GM23248 (cell line): ENCODE results near the gene DIO1. TPM values are rescaled to one million over a fixed set of nuclear protein-coding genes. Genes with fewer than 3 reads are reported as not detected.

ENCODE experiments used
- DNase-seq: peaks from one replicate; pipeline ENCODE4 v3.0.0-alpha.2; 2015
- H2AFZ ChIP-seq: fragments of 200-600 bp; sonication (generic); 2 replicates; pipeline ENCODE4 v1.6.1; 2016; ENCODE audit warnings: antibody characterized with exemption
- H3F3A ChIP-seq: fragments of 200-600 bp; sonication (generic); 2 replicates; pipeline ENCODE4 v1.6.1; 2016; ENCODE audit warnings: mild to moderate bottlenecking, antibody characterized with exemption, mixed run types; ENCODE audit not compliant: insufficient read depth
- H3K27ac ChIP-seq: fragments of 200-600 bp; sonication (generic); 2 replicates; pipeline ENCODE4 v1.5.1; 2016; ENCODE audit warnings: mild to moderate bottlenecking
- H3K27me3 ChIP-seq: fragments of 200-600 bp; sonication (generic); replicated peaks from 2 replicates; pipeline ENCODE4 v1.6.1; 2016; ENCODE audit warnings: mild to moderate bottlenecking; ENCODE audit not compliant: insufficient read depth
- H3K36me3 ChIP-seq: fragments of 200-600 bp; sonication (generic); 2 replicates; pipeline ENCODE4 v1.6.1; 2016; ENCODE audit warnings: low read depth, mild to moderate bottlenecking
- H3K4me1 ChIP-seq: fragments of 200-600 bp; sonication (generic); 2 replicates; pipeline ENCODE4 v1.6.1; 2016; ENCODE audit warnings: mild to moderate bottlenecking; ENCODE audit not compliant: insufficient read depth
- H3K4me2 ChIP-seq: fragments of 200-600 bp; sonication (generic); one replicate; pipeline ENCODE4 v1.6.1; 2016; ENCODE audit warnings: mild to moderate bottlenecking; ENCODE audit not compliant: unreplicated experiment
- H3K4me3 ChIP-seq: fragments of 200-600 bp; sonication (generic); 2 replicates; pipeline ENCODE4 v1.5.1; 2016; ENCODE audit warnings: mild to moderate bottlenecking
- H3K79me2 ChIP-seq: fragments of 200-600 bp; sonication (generic); 2 replicates; pipeline ENCODE4 v1.6.1; 2016; ENCODE audit warnings: mild to moderate bottlenecking; ENCODE audit not compliant: insufficient read depth
- H3K9ac ChIP-seq: fragments of 200-600 bp; sonication (generic); 2 replicates; pipeline ENCODE4 v1.6.1; 2016; ENCODE audit warnings: mild to moderate bottlenecking
- H3K9me2 ChIP-seq: fragments of 200-600 bp; sonication (generic); 2 replicates; pipeline ENCODE4 v1.6.1; 2016; ENCODE audit warnings: mixed run types, mild to moderate bottlenecking, moderate library complexity; ENCODE audit not compliant: insufficient read depth
- H3K9me3 ChIP-seq: fragments of 200-600 bp; sonication (generic); one replicate; pipeline ENCODE4 v1.6.1; 2017; ENCODE audit warnings: low read depth
- H4K20me1 ChIP-seq: fragments of 200-600 bp; sonication (generic); 2 replicates; pipeline ENCODE4 v1.6.0; 2016; ENCODE audit not compliant: insufficient read depth
- EZH2 ChIP-seq: fragments of 200-600 bp; sonication (generic); IDR thresholded peaks from 2 replicates; pipeline ENCODE4 v1.6.1; 2018; ENCODE audit warnings: antibody characterized with exemption, mild to moderate bottlenecking; ENCODE audit not compliant: insufficient read depth, poor library complexity, severe bottlenecking
- EZH2phosphoT487 ChIP-seq: fragments of 200-600 bp; sonication (generic); IDR thresholded peaks from 2 replicates; pipeline ENCODE4 v1.6.1; 2018; ENCODE audit warnings: antibody characterized with exemption, moderate library complexity, mild to moderate bottlenecking, low read depth; ENCODE audit not compliant: insufficient read depth
- WGBS, 2 experiments: methylation state at CpG; one replicate each; pipeline ENCODE4 v1.1.6; 2015 to 2017; ENCODE audit warnings: low lambda C conversion rate in 2 of 2, low coverage in 1 of 2; ENCODE audit errors: missing lambda C conversion rate in 2 of 2; 5-methylcytosine and 5-hydroxymethylcytosine counted together
- in situ Hi-C: fragments of 300-500 bp; cut with MboI; formaldehyde crosslinking; loops from 2 replicates; pipeline ENCODE4 v1.15.0; 2020
- polyA plus RNA-seq: library from polyadenylated mRNA; unstranded; fragments of >200 nt; fragmentation: Nextera tagmentation; extraction: Ambion mirVana; gene quantifications from 2 replicates; pipeline ENCODE4 v1.2.1, GENCODE V29; 2016
- total RNA-seq: library from RNA; depleted of rRNA; stranded (reverse); fragments of >200 nt; shearing (Covaris generic); gene quantifications from 2 replicates; pipeline ENCODE4 v1.2.3, GENCODE V29; 2014

The DIO1 gene
- total and polyA plus RNA-seq, 2 experiments from 2014 or later, result not detected

- WGBS, 2 experiments, result 96 to 98% methylated on average over 14 of the region's 14 CpGs
- Histone ChIP-seq H3K27me3 (no peaks in the 10 kb centered on the region), H3K36me3 (no peaks in the 10 kb centered on the region), H4K20me1 (no peaks in the 10 kb centered on the region), H3K9me3 (no peaks in the 10 kb centered on the region), H3K9me2 (peaks cover 6% of the 10 kb centered on the region; the same call in 1 of the 2 replicates), H3K4me1 (peaks cover 23% of the 10 kb centered on the region), H2AFZ (no peak overlapping the region), H3K27ac (no peak overlapping the region), H3K79me2 (peaks cover 78% of the 10 kb centered on the region), H3K9ac (no peak overlapping the region), H3K4me2 (no peak overlapping the region), H3K4me3 (no peak overlapping the region), H3F3A (peaks cover 14% of the 10 kb centered on the region; the same call in 1 of the 2 replicates)
- TF ChIP-seq EZH2phosphoT487, result no peak
- TF ChIP-seq EZH2, result no peak
- DNase-seq, result no peak
- in situ Hi-C loops, result no loop called here
Measured at GRCh38 chr1:53943490-53944043, 49.6 kb downstream of the DIO1 start.

- H3K9ac ChIP-seq, result peak overlapping the region; percentile 95
- H3K9me2 ChIP-seq, result peaks cover 6% of the 10 kb centered on the region; the same call in 1 of the 2 replicates
- peaks cover 7% of the 10 kb centered on the region; the same call in 1 of the 2 replicates for H3F3A ChIP-seq
- H3K36me3 ChIP-seq, result no peaks in the 10 kb centered on the region
- in situ Hi-C loops, result no loop called here
- H2AFZ ChIP-seq, result peak overlapping the region; percentile 98
- TF ChIP-seq EZH2 (no peak), EZH2phosphoT487 (no peak)
- H3K9me3 ChIP-seq, result no peaks in the 10 kb centered on the region
- DNase-seq, result peak; percentile 51
- H3K27me3 ChIP-seq, result no peaks in the 10 kb centered on the region
- H3K27ac ChIP-seq, result peak overlapping the region; percentile 86
- no peaks in the 10 kb centered on the region for H4K20me1 ChIP-seq
- 57 to 60% methylated on average over 20 of the region's 20 CpGs for WGBS, 2 experiments
- H3K4me1 ChIP-seq, result peaks cover 25% of the 10 kb centered on the region
- peak overlapping the region; percentile 92 for H3K4me2 ChIP-seq
- H3K4me3 ChIP-seq, result peak overlapping the region; percentile 97
- H3K79me2 ChIP-seq, result peaks cover 88% of the 10 kb centered on the region
Measured at GRCh38 chr1:53944469-53945182, 50.6 kb downstream of the DIO1 start.

DNA sequence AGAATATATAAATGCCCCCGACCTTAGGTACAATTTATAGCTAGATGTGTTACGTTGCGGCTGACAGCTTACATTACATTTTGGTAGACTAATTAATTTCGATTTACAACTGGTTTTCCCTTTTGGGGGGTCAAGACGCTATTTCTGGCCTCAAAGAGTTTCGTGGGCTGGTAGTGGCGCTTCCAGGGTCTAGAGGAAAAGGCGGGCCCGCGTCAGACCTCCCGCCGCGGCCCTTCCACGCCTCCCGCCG lies 51.1 kb downstream of the DIO1 start:
- 0% methylated on average over 16 of the region's 16 CpGs for WGBS, 2 experiments
- TF ChIP-seq EZH2phosphoT487 (no peak), EZH2 (no peak)

DNA sequence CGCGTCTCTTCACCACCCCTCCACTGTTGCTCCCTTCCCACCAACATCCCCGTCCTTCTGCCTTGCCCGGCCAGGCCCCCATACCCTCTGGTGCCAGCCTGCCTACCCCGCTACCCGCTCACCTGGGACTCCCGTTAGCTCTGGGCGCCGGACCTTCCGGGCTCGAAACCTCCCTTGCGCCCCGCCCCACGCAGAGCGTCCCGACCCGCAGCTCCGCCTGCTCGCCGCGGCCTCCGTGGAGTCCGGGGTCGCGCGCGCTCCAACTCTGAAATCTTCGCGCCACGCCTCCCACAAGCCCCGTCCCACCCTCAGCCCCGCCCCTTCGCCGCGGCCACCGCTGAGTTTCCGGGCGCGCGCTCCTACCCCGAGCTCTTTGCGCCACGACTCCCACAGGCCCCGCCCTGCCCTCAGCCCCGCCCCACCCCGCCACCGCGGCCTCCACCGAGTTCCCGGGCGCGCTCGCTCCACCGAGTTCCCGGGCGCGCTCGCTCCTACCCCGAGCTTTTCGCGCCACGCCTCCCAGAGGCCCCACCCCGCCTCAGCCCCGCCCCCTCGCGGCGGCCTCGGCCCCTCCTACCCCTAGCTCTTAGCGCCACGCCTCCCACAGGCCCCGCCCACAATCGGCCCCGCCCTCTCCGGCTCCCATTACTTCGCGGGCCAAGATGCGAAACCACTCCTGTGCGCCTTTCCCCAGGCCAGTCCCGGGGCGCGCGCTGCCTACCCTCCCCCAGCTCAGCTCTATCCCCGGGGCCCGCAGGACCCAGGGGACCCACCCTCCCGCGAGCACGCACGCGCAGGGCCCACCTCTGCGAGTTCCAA lies 51.7 kb downstream of the DIO1 start, which contains the start of gene IFT25:
Gene IFT25 (minus strand): TSS at position 267 of the 819 bp plus-strand sequence. CDS start 5,617 bp downstream, outside the sequence.
- Histone ChIP-seq H3K9ac (peak within 1 kb of the TSS; percentile 95), H3K27ac (peak within 1 kb of the TSS; percentile 86), H3K4me1 (peaks cover 25% of the 10 kb centered on the region), H3K9me3 (no peaks in the 10 kb centered on the region), H3K4me2 (peak within 1 kb of the TSS; percentile 92), H3K36me3 (no peaks in the 10 kb centered on the region), H4K20me1 (no peaks in the 10 kb centered on the region), H3K4me3 (peak within 1 kb of the TSS; percentile 97), H3K9me2 (peaks cover 6% of the 10 kb centered on the region; the same call in 1 of the 2 replicates), H3K27me3 (no peaks in the 10 kb centered on the region), H3F3A (no peaks in the 10 kb centered on the region), H2AFZ (peak within 1 kb of the TSS; percentile 98), H3K79me2 (peaks cover 92% of the 10 kb centered on the region)
- in situ Hi-C loops, result no loop called here
- WGBS, 2 experiments, result 1 to 2% methylated on average over 27 to 77 of the region's 90 CpGs
- DNase-seq, result peak; percentile 98
- TF ChIP-seq EZH2 (no peak), EZH2phosphoT487 (no peak)

More for the DNA sequence above, 51.1 kb downstream of the DIO1 start:
- in situ Hi-C loops, result no loop called here
- Histone ChIP-seq H3K9me2 (peaks cover 6% of the 10 kb centered on the region; the same call in 1 of the 2 replicates), H4K20me1 (no peaks in the 10 kb centered on the region), H3K36me3 (no peaks in the 10 kb centered on the region), H3K4me2 (peak overlapping the region; percentile 92), H3K79me2 (peaks cover 89% of the 10 kb centered on the region), H2AFZ (peak overlapping the region; percentile 98), H3K27ac (peak overlapping the region; percentile 86), H3K4me1 (peaks cover 25% of the 10 kb centered on the region), H3F3A (0 out of 2 replicates have a peak, but pooled peaks cover 3% of the 10 kb centered on the region), H3K9me3 (no peaks in the 10 kb centered on the region), H3K27me3 (no peaks in the 10 kb centered on the region), H3K4me3 (peak overlapping the region; percentile 97), H3K9ac (peak overlapping the region; percentile 95)
- DNase-seq, result peak; percentile 71
